OCI-LY1 (cell line): ENCODE measurements around the gene PTPN6.
A peak's percentile ranks its signal among the peaks of the same experiment; 100 is the strongest.

ENCODE experiments used
- H2AFZ ChIP-seq: fragments of 200-600 bp; sonication (generic), shearing (Covaris generic); 2 replicates; pipeline ENCODE4 v1.6.0; 2014; ENCODE audit warnings: antibody characterized with exemption, mild to moderate bottlenecking, low read length
- H3F3A ChIP-seq: fragments of 200-600 bp; sonication (generic), shearing (Covaris generic); 2 replicates; pipeline ENCODE4 v1.6.0; 2014; ENCODE audit warnings: mild to moderate bottlenecking, antibody characterized with exemption, low read length, moderate library complexity; ENCODE audit not compliant: insufficient read depth
- H3K27ac ChIP-seq: fragments of 200-600 bp; sonication (generic); 2 replicates; pipeline ENCODE4 v1.5.1; 2014; ENCODE audit warnings: low read length, mixed run types, mild to moderate bottlenecking, low read depth; ENCODE audit not compliant: poor library complexity, severe bottlenecking
- H3K27me3 ChIP-seq: fragments of 200-600 bp; sonication (generic); 2 replicates; pipeline ENCODE4 v1.6.0; 2014; ENCODE audit warnings: antibody characterized with exemption, mild to moderate bottlenecking, low read length, moderate library complexity; ENCODE audit not compliant: insufficient read depth
- H3K36me3 ChIP-seq: fragments of 200-600 bp; sonication (generic); 2 replicates; pipeline ENCODE4 v1.6.1; 2014; ENCODE audit warnings: mild to moderate bottlenecking, antibody characterized with exemption, low read length, moderate library complexity, mixed read lengths; ENCODE audit not compliant: insufficient read depth
- H3K4me1 ChIP-seq: fragments of 200-600 bp; sonication (generic); 2 replicates; pipeline ENCODE4 v1.5.1; 2014; ENCODE audit warnings: mild to moderate bottlenecking, low read length, moderate library complexity; ENCODE audit not compliant: insufficient read depth, severe bottlenecking
- H3K4me2 ChIP-seq: fragments of 200-600 bp; sonication (generic), shearing (Covaris generic); 2 replicates; pipeline ENCODE4 v1.6.1; 2014; ENCODE audit warnings: low read length
- H3K4me3 ChIP-seq: fragments of 200-600 bp; sonication (generic); 2 replicates; pipeline ENCODE4 v1.5.1; 2014; ENCODE audit warnings: low read length, low read depth, mild to moderate bottlenecking, mixed read lengths; ENCODE audit not compliant: poor library complexity, severe bottlenecking
- H3K79me2 ChIP-seq: fragments of 200-600 bp; shearing (Covaris generic); 2 replicates; pipeline ENCODE4 v1.6.1; 2016; ENCODE audit warnings: mixed run types, low read length, mixed read lengths; ENCODE audit not compliant: insufficient read depth
- H3K9ac ChIP-seq: fragments of 200-600 bp; sonication (generic), shearing (Covaris generic); 2 replicates; pipeline ENCODE4 v1.6.1; 2014; ENCODE audit warnings: mild to moderate bottlenecking, low read length, mixed read lengths
- H3K9me2 ChIP-seq: fragments of 200-600 bp; sonication (generic), shearing (Covaris generic); 2 replicates; pipeline ENCODE4 v1.6.1; 2014; ENCODE audit warnings: low read depth, mild to moderate bottlenecking, low read length, mixed read lengths
- H3K9me3 ChIP-seq: fragments of 200-600 bp; shearing (Covaris generic); 2 replicates; pipeline ENCODE4 v1.6.1; 2014; ENCODE audit warnings: low read length, mixed read lengths
- H4K20me1 ChIP-seq: fragments of 200-600 bp; sonication (generic), shearing (Covaris generic); 2 replicates; pipeline ENCODE4 v1.6.0; 2016; ENCODE audit warnings: mild to moderate bottlenecking, low read length; ENCODE audit not compliant: insufficient read depth
- EZH2 ChIP-seq: fragments of 200-600 bp; sonication (generic), shearing (Covaris generic); IDR thresholded peaks from 2 replicates; pipeline ENCODE4 v1.8.0; 2017; ENCODE audit warnings: borderline replicate concordance, mixed run types, mild to moderate bottlenecking, antibody characterized with exemption, low read length, moderate library complexity, mixed read lengths
- TF ChIP-seq, protein P1 (sequence below): fragments of 200-600 bp; sonication (generic), shearing (Covaris generic); IDR thresholded peaks from 2 replicates; pipeline ENCODE4 v1.5.1; 2017; ENCODE audit warnings: mild to moderate bottlenecking, antibody characterized with exemption, low read length, moderate library complexity, mixed read lengths

Gene PTPN6

DNA sequence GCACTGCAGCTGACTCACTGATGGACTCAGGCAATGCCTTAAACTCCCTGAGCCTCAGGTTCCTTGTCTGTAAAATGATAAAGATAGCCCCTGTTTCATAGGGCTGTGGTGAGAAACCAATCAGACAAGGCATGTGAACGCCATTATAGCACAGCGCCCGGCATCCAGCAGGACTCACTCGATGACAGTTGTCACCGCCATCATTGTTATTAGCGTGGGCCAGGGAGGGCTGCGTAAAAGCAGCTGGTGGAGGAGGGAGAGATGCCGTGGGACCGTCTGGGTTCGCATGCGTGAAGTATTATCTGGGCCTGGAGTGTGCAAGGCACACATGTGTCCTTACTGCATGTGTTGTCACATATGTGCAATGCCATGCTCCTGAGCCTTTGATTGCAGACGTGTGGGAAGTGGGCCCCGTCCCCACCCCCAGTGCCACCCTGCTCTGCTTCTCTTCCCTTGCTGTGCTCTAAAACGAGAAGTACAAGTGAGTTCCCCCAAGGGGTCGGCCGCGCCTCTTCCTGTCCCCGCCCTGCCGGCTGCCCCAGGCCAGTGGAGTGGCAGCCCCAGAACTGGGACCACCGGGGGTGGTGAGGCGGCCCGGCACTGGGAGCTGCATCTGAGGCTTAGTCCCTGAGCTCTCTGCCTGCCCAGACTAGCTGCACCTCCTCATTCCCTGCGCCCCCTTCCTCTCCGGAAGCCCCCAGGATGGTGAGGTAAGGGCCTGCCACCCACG, at the start of gene PTPN6:
Gene PTPN6 (plus strand): TSS at position 546 of the 730 bp plus-strand sequence. CDS start 157 bp downstream, at position 703.
- TF ChIP-seq, protein P1, sequence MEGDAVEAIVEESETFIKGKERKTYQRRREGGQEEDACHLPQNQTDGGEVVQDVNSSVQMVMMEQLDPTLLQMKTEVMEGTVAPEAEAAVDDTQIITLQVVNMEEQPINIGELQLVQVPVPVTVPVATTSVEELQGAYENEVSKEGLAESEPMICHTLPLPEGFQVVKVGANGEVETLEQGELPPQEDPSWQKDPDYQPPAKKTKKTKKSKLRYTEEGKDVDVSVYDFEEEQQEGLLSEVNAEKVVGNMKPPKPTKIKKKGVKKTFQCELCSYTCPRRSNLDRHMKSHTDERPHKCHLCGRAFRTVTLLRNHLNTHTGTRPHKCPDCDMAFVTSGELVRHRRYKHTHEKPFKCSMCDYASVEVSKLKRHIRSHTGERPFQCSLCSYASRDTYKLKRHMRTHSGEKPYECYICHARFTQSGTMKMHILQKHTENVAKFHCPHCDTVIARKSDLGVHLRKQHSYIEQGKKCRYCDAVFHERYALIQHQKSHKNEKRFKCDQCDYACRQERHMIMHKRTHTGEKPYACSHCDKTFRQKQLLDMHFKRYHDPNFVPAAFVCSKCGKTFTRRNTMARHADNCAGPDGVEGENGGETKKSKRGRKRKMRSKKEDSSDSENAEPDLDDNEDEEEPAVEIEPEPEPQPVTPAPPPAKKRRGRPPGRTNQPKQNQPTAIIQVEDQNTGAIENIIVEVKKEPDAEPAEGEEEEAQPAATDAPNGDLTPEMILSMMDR = no peak
- no peak for TF ChIP-seq EZH2
- Histone ChIP-seq H3K4me2 (peak within 1 kb of the TSS; percentile 62), H3K4me1 (peaks cover 50% of the 10 kb centered on the region), H3K4me3 (peak within 1 kb of the TSS; percentile 50), H3K27ac (peak within 1 kb of the TSS; percentile 32), H3K27me3 (peaks cover 2% of the 10 kb centered on the region; the same call in 1 of the 2 replicates), H3K79me2 (no peaks in the 10 kb centered on the region), H3K9ac (peak within 1 kb of the TSS; percentile 49; the same call in 1 of the 2 replicates), H4K20me1 (no peaks in the 10 kb centered on the region), H3K9me2 (no peaks in the 10 kb centered on the region), H3F3A (no peaks in the 10 kb centered on the region), H2AFZ (no peak within 1 kb of the TSS), H3K36me3 (no peaks in the 10 kb centered on the region), H3K9me3 (no peaks in the 10 kb centered on the region)

DNA sequence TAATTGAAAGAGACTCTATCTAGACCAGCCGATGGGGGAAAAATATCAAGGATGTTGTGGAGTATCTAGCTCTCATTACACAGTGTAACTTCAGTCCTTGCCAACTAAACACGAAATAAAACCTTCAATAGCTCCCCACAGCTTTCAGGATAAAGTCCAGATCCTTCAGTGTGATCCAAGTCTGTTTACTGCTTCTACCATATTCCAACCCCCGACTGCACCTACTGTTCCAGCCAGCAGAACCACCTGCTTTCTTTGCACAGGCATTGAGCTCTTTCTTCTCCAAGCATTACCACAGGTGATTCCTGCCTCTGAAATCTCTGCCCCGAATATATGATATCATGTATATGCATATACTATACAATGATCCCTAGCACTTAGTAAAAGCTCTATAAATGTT, 48.7 kb upstream of the PTPN6 start:
- Histone ChIP-seq H3K4me2 (no peak overlapping the region), H2AFZ (no peak overlapping the region), H3K27me3 (no peaks in the 10 kb centered on the region), H3K79me2 (no peaks in the 10 kb centered on the region), H3K4me1 (peaks cover 24% of the 10 kb centered on the region), H3F3A (no peaks in the 10 kb centered on the region), H3K9me3 (no peaks in the 10 kb centered on the region), H4K20me1 (no peaks in the 10 kb centered on the region), H3K36me3 (no peaks in the 10 kb centered on the region), H3K4me3 (no peak overlapping the region), H3K9me2 (no peaks in the 10 kb centered on the region), H3K9ac (no peak overlapping the region), H3K27ac (no peak overlapping the region)
- no peak for TF ChIP-seq EZH2
- TF ChIP-seq, protein P1 = no peak

DNA sequence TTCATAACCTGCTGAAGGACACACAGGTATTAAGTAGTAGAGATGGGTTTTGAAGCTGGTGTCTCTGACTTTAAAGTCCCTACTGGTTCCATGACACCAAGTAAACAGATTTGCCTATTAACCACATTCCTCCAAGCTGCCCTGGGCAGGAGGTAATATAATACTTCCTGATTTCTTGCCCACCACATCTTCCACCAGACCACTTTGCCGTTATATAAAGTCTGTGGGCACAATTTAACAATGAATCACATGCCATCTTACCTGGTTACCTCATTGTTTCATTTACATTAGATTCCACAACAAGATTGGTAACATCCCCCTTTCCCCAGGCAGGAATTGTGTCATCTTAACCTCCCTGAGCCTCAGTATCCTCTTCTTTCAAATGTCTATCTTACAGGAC, 47.4 kb upstream of the PTPN6 start:
- peaks cover 24% of the 10 kb centered on the region for H3K4me1 ChIP-seq

More for the DNA sequence above, 47.4 kb upstream of the PTPN6 start:
- Histone ChIP-seq H3K9ac (no peak overlapping the region), H3K79me2 (no peaks in the 10 kb centered on the region), H3K9me2 (no peaks in the 10 kb centered on the region), H3F3A (no peaks in the 10 kb centered on the region), H4K20me1 (no peaks in the 10 kb centered on the region), H3K4me2 (peak overlapping the region; percentile 98), H3K27ac (no peak overlapping the region), H2AFZ (peak overlapping the region; percentile 60; the same call in 1 of the 2 replicates), H3K27me3 (no peaks in the 10 kb centered on the region), H3K9me3 (no peaks in the 10 kb centered on the region), H3K4me3 (no peak overlapping the region), H3K36me3 (no peaks in the 10 kb centered on the region)
- TF ChIP-seq, protein P1 = no peak
- TF ChIP-seq EZH2 = no peak
